DMS153 treated with DMSO at 0.1 percent for 48 hours (cell line): ENCODE results near the gene H6PD.
A peak's percentile ranks its signal among the peaks of the same experiment; 100 is the strongest.

Source experiments
- DNase-seq: peaks from one replicate; lab custom pipeline; 2025; ENCODE audit not compliant: unreplicated experiment; lab: John Stamatoyannopoulos, UW

H6PD gene

GRCh38 chr1:9316080-9316444 is 81.5 kb downstream of the H6PD start:
- DNase-seq = no peak

GRCh38 chr1:9316512-9316911 is 81.9 kb downstream of the H6PD start:
- no peak for DNase-seq

- no peak for DNase-seq
These were observed 82.5 kb downstream of the H6PD start for GRCh38 chr1:9317072-9317471.

- DNase-seq = peak; percentile 71
These were observed 83.2 kb downstream of the H6PD start for GRCh38 chr1:9317591-9318417.

- no peak for DNase-seq
These were observed 84.7 kb downstream of the H6PD start for GRCh38 chr1:9319208-9319788.

- DNase-seq = no peak
These were observed 85.4 kb downstream of the H6PD start for GRCh38 chr1:9319789-9320519.
